GM12878 (cell line): ENCODE measurements around the gene F10. TPM values are rescaled to one million over a fixed set of nuclear protein-coding genes. Genes with fewer than 3 reads are reported as not detected.

Source experiments
- ATAC-seq: fragments of 200-7000 bp; cut with Tn5 transposase; 3 replicates; pipeline ENCODE4 v1.9.1; 2020; ENCODE audit warnings: mild to moderate bottlenecking, moderate library complexity
- BruUV-seq: library from RNA; stranded (reverse); fragments of 400-500 nt; replicated peaks from 2 replicates; lab custom pipeline; 2021; lab: Mats Ljungman, UMichigan
- CTCF ChIA-PET: fragments of 300-600 bp; sonication (Branson Sonifier 250); formaldehyde crosslinking; extraction: SDS; loops from one replicate; lab custom pipeline; 2021; ENCODE audit warnings: inconsistent platforms; lab: Yijun Ruan, JAX
- POLR2A ChIA-PET: fragments of 350-600 bp; formaldehyde crosslinking; extraction: SDS; loops from one replicate; lab custom pipeline; 2021; ENCODE audit warnings: inconsistent platforms; lab: Charles Lee
- RAD21 ChIA-PET: fragments of 300-600 bp; sonication (Branson Sonifier 250); formaldehyde crosslinking; loops from one replicate; lab custom pipeline; 2023; ENCODE audit warnings: antibody characterized with exemption; ENCODE audit not compliant: unreplicated experiment; lab: Charles Lee
- SMC1A ChIA-PET: fragments of 300-600 bp; sonication (Branson Sonifier 250); formaldehyde crosslinking; loops from one replicate; lab custom pipeline; 2023; ENCODE audit not compliant: unreplicated experiment, uncharacterized antibody; lab: Charles Lee
- DNase-seq: peaks from one replicate; pipeline ENCODE4 v3.0.0-alpha.2; 2011; ENCODE audit warnings: low read depth, low spot score
- FAIRE-seq: peaks from 3 replicates; lab custom pipeline; 2011; peaks lifted over from hg19 to GRCh38; lab: Jason Lieb, UNC
- H2AFZ ChIP-seq: 2 replicates; pipeline ENCODE4 v1.6.0; 2011; ENCODE audit warnings: low read depth, low read length, control low read depth; ENCODE audit not compliant: control insufficient read depth
- H3K27ac ChIP-seq: 2 replicates; pipeline ENCODE4 v1.5.1; 2011; ENCODE audit warnings: control low read depth; ENCODE audit not compliant: control insufficient read depth, insufficient read depth
- H3K27me3 ChIP-seq, 2 experiments: replicated peaks in 1 of 2; 2 replicates each; pipeline versions ENCODE4 v1.6.0 to v1.6.1; 2011; ENCODE audit warnings: low read length in 1 of 2; ENCODE audit not compliant: control insufficient read depth in 2 of 2, insufficient read depth in 2 of 2
- H3K36me3 ChIP-seq, 2 experiments: 2 replicates each; pipeline ENCODE4 v1.5.1; 2011; ENCODE audit warnings: low read length in 1 of 2; ENCODE audit not compliant: control insufficient read depth in 2 of 2, insufficient read depth in 2 of 2
- H3K4me1 ChIP-seq: 2 replicates; pipeline ENCODE4 v1.6.1; 2011; ENCODE audit warnings: mild to moderate bottlenecking, low read length, moderate library complexity, mixed read lengths; ENCODE audit not compliant: control insufficient read depth, insufficient read depth
- H3K4me2 ChIP-seq: 2 replicates; pipeline ENCODE4 v1.6.0; 2011; ENCODE audit warnings: control low read depth; ENCODE audit not compliant: control insufficient read depth, insufficient read depth
- H3K4me3 ChIP-seq: fragments of 200-600 bp; sonication (generic); 2 replicates; pipeline ENCODE4 v1.5.1; 2016
- H3K79me2 ChIP-seq: 2 replicates; pipeline ENCODE4 v1.6.0; 2011; ENCODE audit warnings: low read length; ENCODE audit not compliant: control insufficient read depth, insufficient read depth
- H3K9ac ChIP-seq: 2 replicates; pipeline ENCODE4 v1.8.0; 2011; ENCODE audit warnings: low read length, control low read depth, mixed read lengths; ENCODE audit not compliant: control insufficient read depth, insufficient read depth
- H3K9me3 ChIP-seq: replicated peaks from 3 replicates; pipeline ENCODE4 v1.5.1; 2011; ENCODE audit warnings: mild to moderate bottlenecking, low read length; ENCODE audit not compliant: control insufficient read depth, insufficient read depth
- H4K20me1 ChIP-seq: 2 replicates; pipeline ENCODE4 v1.6.0; 2011; ENCODE audit not compliant: control insufficient read depth, insufficient read depth
- ASH2L ChIP-seq: fragments of 300-600, 200-600 bp; sonication (generic); IDR thresholded peaks from 2 replicates; pipeline ENCODE4 v1.6.1; 2017; ENCODE audit warnings: low read depth, mild to moderate bottlenecking, borderline replicate concordance
- ATF2 ChIP-seq: IDR thresholded peaks from 2 replicates; pipeline ENCODE4 v1.6.1; 2012; ENCODE audit warnings: low read length, inconsistent platforms
- ATF7 ChIP-seq: fragments of 450-650 bp; IDR thresholded peaks from 2 replicates; pipeline ENCODE4 v1.6.1; 2016; ENCODE audit warnings: low read depth, mild to moderate bottlenecking
- CBX5 ChIP-seq: sonication (generic); IDR thresholded peaks from 2 replicates; pipeline ENCODE4 v1.6.1; 2016; ENCODE audit warnings: low read depth, moderate library complexity, mild to moderate bottlenecking, inconsistent platforms
- CTCF ChIP-seq, 3 experiments: IDR thresholded peaks in 2 of 3; conservative IDR thresholded peaks in 1 of 3; 2 replicates each; pipeline ENCODE4 v1.5.1; 2011; ENCODE audit warnings: low read depth in 3 of 3, low read length in 3 of 3, mild to moderate bottlenecking in 3 of 3, control low read depth in 2 of 3, moderate library complexity in 2 of 3, inconsistent platforms in 1 of 3, mixed read lengths in 1 of 3; ENCODE audit not compliant: control insufficient read depth in 2 of 3, insufficient read depth in 1 of 3; ENCODE audit errors: extremely low read depth in 1 of 3
- MLLT1 ChIP-seq: fragments of 450-650 bp; IDR thresholded peaks from 2 replicates; pipeline ENCODE4 v1.6.1; 2016; ENCODE audit warnings: mild to moderate bottlenecking
- SMAD5 ChIP-seq: IDR thresholded peaks from 2 replicates; pipeline ENCODE4 v1.6.1; 2016; ENCODE audit warnings: antibody characterized with exemption, low read depth
- SUPT20H ChIP-seq: IDR thresholded peaks from 2 replicates; pipeline ENCODE4 v1.6.1; 2011; ENCODE audit warnings: low read depth, mild to moderate bottlenecking, low read length, moderate library complexity, borderline replicate concordance; ENCODE audit not compliant: control insufficient read depth
- WGBS: methylation state at CpG from one replicate; pipeline ENCODE4 v1.1.6; 2016; ENCODE audit warnings: low lambda C conversion rate; ENCODE audit not compliant: insufficient replicate concordance, insufficient coverage; ENCODE audit errors: missing lambda C conversion rate; 5-methylcytosine and 5-hydroxymethylcytosine counted together
- in situ Hi-C: fragments of 300-500 bp; cut with MboI; formaldehyde crosslinking; loops from 9 replicates; pipeline ENCODE4 v1.14.3; 2018; ENCODE audit warnings: mixed read lengths
- intact Hi-C: fragments of 100-400 bp; cut with micrococcal nuclease; formaldehyde crosslinking; loops from one replicate; pipeline ENCODE4 v1.14.2; 2022; ENCODE audit not compliant: unreplicated experiment
- polyA plus RNA-seq, 11 experiments: library from polyadenylated mRNA; depleted of rRNA in 4 of 11; unstranded in 6 of 11; stranded (reverse) in 5 of 11; fragments of >200 nt; fragmentation: Nextera tagmentation in 4 of 11; fragmentation: Illumina TruSeq in 1 of 11; extraction: Ambion mirVana in 4 of 11; extraction: Trizol in 1 of 11; gene quantifications; 1 replicate in 1 of 11; 2 replicates in 10 of 11; pipeline versions ENCODE4 v1.2.1 to v1.2.3, GENCODE V29; 2011 to 2016; ENCODE audit warnings: inconsistent platforms in 2 of 11, missing spikeins in 2 of 11, low read depth in 1 of 11
- total RNA-seq, 4 experiments: library from RNA; depleted of rRNA in 3 of 4; stranded (reverse); fragments of >200 nt in 3 of 4; fragmentation: Illumina TruSeq in 1 of 4; extraction: Trizol in 1 of 4; gene quantifications; 2 replicates each; pipeline versions ENCODE4 v1.2.1 to v1.2.3, GENCODE V29; 2013 to 2021
- TF ChIP-seq, protein P1 (sequence below): IDR thresholded peaks from 2 replicates; pipeline ENCODE4 v1.6.1; 2012; ENCODE audit warnings: improper control_type of control experiment, low read depth, low read length; ENCODE audit not compliant: insufficient replicate concordance

The F10 gene
- total and polyA plus RNA-seq, 10 of the 15 experiments (the other 5 are each of a cell fraction or from before 2014, with no cell fraction given): not detected

DNA sequence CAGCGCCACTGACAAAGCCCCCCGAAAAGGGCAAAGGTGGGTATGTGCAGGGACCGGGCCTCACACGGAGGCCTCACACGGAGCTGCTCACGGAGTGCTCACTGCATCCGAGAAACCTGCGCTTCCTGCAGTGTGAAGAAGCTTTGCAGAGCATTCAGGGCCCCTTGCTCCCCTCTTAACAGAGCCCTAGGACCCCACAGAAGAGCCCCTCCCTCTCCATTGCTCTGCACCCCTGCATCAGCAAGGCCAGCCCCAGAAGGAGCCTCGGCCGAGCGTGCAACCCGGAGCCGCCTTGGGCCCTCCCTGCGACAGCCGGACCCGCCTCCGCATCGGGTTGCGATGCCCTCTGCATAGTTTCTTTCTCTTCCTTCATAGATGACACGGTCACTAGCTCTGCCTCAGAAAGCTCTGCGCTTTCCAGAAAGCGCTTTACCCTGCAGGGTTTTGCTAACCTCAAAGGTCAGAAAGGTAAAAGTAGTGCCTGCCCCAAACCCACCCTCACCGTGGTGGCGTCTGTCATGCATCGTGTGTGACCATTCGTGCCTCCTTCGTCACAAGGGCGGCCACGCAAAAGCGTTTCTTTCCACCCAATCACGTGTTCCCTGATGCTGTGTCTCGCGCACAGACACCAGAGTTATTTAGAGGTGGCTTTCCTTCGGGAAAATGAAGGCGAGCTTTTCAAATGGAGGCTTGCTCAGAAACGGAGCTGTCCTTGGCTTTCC is 32.7 kb upstream of the F10 start:
- POLR2A ChIA-PET: no interaction called here
- TF ChIP-seq ASH2L (no peak), CBX5 (no peak), MLLT1 (no peak), ATF7 (no peak), ATF2 (no peak), CTCF (IDR thresholded peaks at IDR 0.05 in 2 of 3, conservative IDR thresholded peaks at IDR 0.05 in 1 of 3; ENCODE audit: control insufficient read depth in 2 of 3, extremely low read depth in 1 of 3, insufficient read depth in 1 of 3, low read depth in 3 of 3, low read length in 3 of 3) (no peak), SUPT20H (no peak), SMAD5 (no peak)
- TF ChIP-seq, protein P1, sequence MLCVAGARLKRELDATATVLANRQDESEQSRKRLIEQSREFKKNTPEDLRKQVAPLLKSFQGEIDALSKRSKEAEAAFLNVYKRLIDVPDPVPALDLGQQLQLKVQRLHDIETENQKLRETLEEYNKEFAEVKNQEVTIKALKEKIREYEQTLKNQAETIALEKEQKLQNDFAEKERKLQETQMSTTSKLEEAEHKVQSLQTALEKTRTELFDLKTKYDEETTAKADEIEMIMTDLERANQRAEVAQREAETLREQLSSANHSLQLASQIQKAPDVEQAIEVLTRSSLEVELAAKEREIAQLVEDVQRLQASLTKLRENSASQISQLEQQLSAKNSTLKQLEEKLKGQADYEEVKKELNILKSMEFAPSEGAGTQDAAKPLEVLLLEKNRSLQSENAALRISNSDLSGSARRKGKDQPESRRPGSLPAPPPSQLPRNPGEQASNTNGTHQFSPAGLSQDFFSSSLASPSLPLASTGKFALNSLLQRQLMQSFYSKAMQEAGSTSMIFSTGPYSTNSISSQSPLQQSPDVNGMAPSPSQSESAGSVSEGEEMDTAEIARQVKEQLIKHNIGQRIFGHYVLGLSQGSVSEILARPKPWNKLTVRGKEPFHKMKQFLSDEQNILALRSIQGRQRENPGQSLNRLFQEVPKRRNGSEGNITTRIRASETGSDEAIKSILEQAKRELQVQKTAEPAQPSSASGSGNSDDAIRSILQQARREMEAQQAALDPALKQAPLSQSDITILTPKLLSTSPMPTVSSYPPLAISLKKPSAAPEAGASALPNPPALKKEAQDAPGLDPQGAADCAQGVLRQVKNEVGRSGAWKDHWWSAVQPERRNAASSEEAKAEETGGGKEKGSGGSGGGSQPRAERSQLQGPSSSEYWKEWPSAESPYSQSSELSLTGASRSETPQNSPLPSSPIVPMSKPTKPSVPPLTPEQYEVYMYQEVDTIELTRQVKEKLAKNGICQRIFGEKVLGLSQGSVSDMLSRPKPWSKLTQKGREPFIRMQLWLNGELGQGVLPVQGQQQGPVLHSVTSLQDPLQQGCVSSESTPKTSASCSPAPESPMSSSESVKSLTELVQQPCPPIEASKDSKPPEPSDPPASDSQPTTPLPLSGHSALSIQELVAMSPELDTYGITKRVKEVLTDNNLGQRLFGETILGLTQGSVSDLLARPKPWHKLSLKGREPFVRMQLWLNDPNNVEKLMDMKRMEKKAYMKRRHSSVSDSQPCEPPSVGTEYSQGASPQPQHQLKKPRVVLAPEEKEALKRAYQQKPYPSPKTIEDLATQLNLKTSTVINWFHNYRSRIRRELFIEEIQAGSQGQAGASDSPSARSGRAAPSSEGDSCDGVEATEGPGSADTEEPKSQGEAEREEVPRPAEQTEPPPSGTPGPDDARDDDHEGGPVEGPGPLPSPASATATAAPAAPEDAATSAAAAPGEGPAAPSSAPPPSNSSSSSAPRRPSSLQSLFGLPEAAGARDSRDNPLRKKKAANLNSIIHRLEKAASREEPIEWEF: no peak

More for the DNA sequence above, 32.7 kb upstream of the F10 start:
- no peak overlapping the region for H3K9ac ChIP-seq
- RAD21 ChIA-PET: no interaction called here
- no TSS peak for BruUV-seq
- no peaks in the 10 kb centered on the region for H3K9me3 ChIP-seq
- in situ Hi-C loops: no loop called here
- H3K4me3 ChIP-seq: no peak overlapping the region
- no peak for DNase-seq
- H3K79me2 ChIP-seq: no peaks in the 10 kb centered on the region
- SMC1A ChIA-PET: no interaction called here
- H3K27ac ChIP-seq: no peak overlapping the region
- H3K4me1 ChIP-seq: no peaks in the 10 kb centered on the region
- no peak for ATAC-seq
- no peak overlapping the region for H3K4me2 ChIP-seq
- H2AFZ ChIP-seq: no peak overlapping the region
- H3K36me3 ChIP-seq: no peaks in the 10 kb centered on the region
- WGBS: 60% methylated on average over 30 of the region's 36 CpGs
- CTCF ChIA-PET: no interaction called here
- no peak for FAIRE-seq
- H3K27me3 ChIP-seq: no peaks in the 10 kb centered on the region
- H4K20me1 ChIP-seq: no peaks in the 10 kb centered on the region
- intact Hi-C loops: no loop called here
